Daoy (cell line): ENCODE results near the gene ANKFN1. TPM values are rescaled to one million over a fixed set of nuclear protein-coding genes. Genes with fewer than 3 reads are reported as not detected.
A peak's percentile ranks its signal among the peaks of the same experiment; 100 is the strongest.

ENCODE experiments used
- DNase-seq: peaks from one replicate; pipeline ENCODE4 v3.0.0-alpha.2; 2015; ENCODE audit warnings: low read depth
- total RNA-seq: library from RNA; depleted of rRNA; stranded (reverse); fragments of >200 nt; shearing (Covaris generic); gene quantifications from 2 replicates; pipeline ENCODE4 v1.2.3, GENCODE V29; 2014

Gene ANKFN1
- total RNA-seq, 1 experiment from 2014 or later, result not detected

DNA sequence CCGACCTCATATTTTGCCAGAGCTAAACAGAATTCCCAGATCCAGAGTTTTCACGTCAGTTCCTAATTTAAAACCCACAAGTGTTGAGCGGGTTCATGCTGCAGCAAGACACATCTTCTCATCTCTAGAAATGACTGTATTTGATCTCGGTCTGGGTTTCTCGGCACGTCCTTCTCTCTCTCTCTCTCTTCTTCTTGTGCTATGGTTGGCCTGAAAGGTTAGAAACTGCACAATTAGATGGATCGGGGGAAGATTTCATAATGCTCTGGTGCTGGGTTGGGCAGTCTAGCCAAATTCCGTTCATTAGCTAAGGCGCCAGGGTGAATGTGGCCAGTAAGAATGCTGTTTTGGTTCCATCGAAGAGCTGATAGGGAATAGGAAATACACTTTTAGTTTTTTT lies 281.3 kb downstream of the ANKFN1 start:
- no peak for DNase-seq

DNA sequence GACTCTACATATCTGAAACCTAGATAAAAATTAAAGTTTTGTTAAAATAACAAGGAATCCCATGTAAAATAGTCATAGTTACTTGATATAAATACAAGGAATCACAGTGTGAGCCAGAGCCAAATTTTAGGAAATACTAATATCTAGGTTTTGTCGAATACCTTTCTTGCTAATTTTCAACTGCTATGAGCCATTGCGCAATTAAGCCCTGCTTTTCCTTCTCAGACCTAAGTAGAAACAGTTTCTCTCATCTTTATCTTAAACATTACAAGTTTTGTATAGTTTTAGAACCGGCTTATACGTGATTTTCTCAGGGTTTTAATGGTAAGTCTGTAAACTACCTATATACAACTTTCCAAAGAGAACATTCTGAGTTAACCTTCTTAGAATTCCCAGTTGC lies 282.9 kb downstream of the ANKFN1 start:
- DNase-seq, result no peak

DNA sequence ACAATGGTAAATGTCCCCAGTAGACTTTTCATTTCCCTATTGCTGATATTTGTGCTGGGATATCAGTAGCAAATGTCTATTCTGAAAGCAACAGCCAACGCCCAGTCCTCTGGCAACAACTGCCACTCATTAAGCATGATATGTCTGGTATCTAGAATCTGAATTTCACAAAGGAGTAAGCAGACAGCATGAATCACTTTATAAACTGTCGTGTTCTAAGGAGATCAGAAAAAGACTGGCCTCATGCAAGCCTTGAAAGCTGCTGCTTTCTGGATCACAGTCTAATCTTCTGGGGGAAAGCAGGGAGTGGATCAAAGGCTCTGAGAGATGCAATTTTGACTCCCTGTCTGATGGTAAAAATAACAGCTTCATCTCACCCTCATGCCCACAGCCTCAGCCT lies 287.1 kb downstream of the ANKFN1 start:
- peak; percentile 27 for DNase-seq

DNA sequence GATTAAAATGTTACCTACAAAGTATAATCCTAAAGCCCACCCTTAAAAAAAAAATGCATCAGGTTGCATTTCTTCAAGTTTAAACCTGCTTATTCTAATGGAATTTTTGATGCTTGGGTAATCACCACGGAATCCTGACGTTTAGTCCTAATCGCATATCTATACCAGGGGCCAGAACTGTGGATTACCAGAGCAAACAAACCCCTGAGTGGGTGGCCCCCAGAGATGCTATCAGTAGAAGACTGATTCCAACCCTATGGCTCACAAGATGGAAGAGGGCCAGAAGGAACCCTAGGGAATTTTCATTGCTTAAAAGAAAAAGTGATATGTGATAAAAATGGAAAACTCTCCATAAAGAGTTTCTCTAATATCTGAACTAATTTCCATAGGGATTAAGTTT lies 288.0 kb downstream of the ANKFN1 start:
- peak; percentile 70 for DNase-seq

DNA sequence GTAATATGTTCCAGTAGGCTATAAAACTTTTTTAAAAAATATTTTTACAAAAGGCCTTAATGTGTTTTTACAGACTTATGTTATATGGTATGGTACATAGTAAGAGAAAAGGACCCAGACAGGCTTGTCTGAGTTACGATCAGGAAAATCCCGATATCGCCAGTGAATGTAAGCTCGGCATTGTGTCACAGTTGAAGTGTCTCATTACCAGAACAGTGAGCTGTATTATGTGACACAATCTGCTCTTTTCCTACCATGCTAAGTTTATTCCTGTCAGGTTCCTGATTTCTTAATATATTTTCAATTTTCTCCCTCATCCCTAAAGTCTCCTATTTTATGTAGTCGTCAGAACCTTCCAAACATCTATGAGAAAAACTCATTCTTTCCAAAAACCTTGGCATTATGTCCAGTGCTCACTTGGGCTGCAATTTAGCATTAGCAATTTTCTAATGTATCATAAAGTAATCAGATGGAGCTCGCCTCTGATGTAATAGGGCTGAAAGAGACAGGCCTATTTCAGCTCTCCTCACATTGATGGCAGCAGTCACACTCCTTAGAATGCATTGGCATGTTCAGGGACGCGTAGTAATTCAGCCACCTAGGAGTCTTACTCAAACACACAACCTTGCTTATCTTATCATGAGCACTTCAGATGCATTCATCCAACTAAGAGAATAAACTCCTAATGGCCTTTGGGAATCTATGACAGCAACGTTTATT lies 292.6 kb downstream of the ANKFN1 start:
- no peak for DNase-seq

DNA sequence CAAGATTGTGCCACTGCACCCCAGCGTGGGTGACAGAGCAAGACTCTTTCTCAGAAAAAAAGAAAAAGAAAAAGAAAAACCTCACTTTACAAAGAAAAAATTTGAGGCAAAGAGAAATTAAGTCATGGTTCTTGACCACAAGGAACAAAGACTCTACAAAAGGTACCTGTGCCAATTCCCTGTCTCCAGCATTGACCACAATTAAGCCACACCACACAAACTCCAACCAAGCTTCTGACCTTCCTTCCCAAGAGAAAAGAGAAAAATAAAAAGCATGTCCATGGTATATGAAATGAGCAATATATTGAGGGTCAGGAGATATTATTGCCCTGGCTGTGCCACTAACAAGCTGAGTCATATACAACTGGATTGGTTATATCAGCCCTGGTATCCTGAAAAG lies 293.9 kb downstream of the ANKFN1 start:
- DNase-seq, result no peak

DNA sequence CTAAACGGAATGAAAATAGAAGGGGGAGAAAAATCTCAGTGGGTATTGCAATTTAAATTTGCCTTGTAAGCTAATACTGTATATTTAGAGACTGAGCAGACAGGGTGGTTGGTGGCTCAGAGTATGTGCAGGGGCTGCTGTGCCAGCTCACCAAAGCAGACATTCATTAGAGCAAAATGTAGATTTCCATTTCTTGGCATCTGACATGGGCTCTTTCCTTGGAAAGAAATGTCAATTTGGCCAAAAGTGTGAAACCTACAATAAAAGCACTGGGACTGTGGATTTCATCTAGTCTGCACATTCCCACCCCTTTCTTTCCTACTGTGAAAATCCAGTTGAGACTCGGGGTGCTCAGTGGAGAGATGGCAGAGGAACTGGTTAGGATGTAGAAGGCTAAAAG lies 295.1 kb downstream of the ANKFN1 start:
- no peak for DNase-seq

DNA sequence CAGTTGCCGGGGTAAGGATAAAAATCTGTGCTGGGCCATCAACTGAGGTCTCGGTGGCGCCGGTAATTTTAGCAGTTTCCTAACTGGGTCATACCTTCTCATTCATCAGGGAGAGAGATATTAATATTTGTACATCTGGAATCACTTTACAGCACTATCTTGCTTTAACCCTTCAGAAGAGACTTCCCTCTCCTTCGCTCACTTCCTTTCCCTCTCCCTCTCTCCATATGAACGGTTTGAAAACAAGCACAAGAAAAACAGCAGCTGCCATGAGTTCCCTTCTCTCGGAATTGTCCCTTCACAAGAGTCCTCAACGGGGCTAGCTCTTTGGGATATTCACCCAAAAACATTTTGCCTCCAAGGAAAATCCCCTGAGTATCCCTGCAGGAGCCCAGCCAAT lies 295.9 kb downstream of the ANKFN1 start:
- DNase-seq, result no peak

DNA sequence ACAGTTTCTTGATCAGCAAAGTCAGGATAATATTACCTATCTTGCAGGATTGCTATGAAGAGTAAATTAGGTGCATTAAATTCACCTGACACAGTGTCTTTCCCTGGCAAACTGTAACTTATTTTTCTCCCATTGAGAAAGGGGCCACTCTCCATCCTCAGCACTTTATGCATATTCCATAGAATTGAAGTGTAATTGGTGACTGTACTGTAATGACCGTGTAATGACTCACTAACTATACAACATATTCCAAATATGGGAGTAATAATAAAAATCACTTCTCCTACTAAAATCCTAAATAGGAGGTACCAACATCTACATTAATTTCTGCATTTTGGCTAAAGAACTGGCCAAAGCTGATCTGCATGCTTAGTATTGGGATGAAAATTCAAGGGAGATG lies 298.4 kb downstream of the ANKFN1 start:
- DNase-seq, result no peak

DNA sequence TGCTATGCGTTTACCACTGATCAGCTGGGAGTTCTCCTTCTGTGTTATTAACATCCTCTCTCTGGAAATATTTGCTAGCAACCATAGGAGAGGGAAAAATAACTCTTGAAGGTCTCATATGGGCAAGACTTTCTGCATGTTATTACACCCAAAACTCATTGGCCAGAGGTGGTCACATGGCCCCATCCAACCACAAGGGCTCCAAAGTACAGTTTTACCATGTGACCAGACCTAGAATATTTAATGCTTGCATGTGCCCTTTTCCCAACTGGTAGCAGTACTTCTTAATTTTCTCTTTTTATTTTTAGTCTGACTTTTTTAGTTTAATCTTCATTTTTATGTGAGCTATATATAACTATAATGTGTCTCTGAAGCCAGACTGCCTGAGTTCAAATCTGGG lies 299.2 kb downstream of the ANKFN1 start:
- no peak for DNase-seq

DNA sequence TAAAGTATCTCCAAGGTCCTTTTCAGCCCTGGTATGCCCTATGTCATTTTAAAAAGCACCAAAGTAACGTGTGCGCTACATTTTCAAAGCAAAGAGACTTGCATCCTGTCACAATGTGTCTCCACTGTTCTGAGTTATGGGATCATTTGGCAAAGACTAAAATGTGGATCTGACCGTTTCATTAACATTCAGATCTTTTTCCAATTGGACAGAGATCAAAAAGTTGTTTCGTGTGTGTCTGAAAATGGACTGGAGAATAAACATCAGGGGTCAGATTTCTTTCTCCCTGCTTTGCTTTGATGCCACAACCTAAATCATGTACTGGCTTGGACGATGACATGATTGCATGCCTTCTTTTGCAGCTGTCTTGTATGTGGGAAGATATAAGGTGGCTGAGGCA lies 304.2 kb downstream of the ANKFN1 start:
- DNase-seq, result no peak

DNA sequence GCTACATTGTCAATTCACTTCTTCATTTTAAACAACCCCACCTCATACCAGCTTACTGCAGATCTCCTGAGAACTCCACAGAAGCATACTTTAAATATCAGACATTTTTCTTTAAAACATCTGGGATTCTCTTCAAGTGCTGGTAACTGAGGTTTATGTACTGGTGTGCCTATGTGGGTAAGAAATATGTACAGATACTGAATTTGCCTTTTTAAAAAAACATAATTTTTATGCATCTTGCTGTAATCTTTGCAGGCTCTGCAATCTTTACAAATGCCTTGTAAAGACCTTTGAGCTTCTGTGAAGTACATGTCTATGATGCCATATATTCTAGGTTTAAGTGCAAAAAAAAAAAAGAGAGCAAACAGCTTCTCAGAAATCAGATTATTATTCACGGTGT lies 312.6 kb downstream of the ANKFN1 start:
- no peak for DNase-seq

DNA sequence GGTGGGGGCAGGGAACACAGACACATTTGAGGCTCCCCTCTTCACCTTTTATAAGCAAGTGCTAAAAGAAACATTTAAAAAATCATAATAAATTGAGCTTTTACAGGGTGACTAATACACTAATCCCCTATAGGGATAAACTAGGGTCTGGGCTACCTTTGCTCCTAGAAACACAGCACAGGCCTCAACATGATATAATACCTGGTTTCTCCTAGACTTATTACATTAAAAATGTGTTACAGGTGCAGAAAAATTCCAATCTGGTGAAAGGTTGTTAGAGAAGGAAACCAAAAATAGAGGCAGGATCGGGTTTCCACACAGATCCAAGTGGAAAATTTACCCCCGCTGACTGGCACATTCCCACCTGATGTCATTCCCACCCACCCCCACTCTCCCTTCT lies 315.6 kb downstream of the ANKFN1 start:
- DNase-seq, result no peak

DNA sequence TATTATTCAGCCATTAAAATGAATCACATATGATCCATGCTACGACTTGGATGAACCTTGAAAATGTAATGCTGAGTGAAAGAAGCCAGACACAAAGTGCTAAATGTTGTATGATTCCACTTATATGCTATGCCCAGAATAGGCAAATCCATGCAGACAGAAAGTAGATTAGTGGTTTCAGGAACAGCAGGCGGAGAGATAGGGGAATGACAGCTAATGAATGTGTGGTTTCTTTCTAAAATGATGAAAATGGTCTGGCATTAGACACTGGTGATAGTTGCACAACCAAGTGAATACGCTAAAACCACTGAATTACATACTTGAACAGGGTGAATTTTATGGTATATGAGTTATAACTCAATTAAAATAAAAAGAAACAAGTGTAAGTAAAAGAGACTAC lies 318.4 kb downstream of the ANKFN1 start:
- DNase-seq, result peak; percentile 2

DNA sequence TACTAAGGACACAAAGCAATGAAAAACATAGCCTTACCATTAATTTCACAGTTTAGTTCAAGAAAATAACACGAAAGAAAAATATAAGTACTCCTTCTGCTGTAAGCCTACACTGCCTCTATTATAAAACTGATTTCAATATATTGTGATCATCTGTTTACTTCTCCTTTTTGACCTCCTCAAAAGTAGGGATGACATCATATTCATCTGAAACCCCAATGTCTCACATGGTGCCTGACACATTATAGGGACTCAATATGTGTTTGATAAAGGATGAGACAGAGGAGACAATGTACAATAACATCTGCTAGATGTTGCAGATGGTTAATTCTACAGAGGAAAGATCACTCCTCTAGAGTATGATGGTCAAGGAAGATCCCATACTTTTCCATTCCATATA lies 321.8 kb downstream of the ANKFN1 start:
- DNase-seq, result no peak

DNA sequence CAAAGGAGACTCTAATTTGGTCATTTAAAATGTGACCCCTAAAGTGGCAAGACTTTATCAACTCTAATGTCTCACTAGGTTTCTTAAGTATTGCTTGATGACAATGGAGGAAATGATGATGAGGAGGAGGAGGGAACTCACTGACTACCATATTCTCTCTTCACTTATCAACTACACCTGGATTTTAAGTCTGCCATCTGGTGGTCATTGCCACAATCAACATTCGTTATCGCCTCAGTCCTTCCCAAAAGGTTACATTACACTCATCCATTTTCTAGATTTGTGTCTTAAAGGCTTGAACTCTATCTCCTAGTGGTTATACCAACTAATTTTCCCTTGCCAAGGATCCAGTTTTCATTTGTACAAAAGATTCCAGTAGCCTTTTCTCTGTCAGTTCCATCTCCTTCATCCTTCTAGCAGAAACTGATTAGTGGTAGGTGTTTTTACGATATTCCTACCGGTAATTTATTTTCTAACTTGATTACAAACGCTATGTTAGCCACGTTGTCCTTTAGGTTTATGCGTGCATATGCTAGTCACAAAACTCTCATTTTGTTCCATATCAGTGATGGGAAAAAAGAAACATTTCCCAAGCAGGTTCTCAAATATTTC lies 325.7 kb downstream of the ANKFN1 start:
- peak; percentile 20 for DNase-seq

DNA sequence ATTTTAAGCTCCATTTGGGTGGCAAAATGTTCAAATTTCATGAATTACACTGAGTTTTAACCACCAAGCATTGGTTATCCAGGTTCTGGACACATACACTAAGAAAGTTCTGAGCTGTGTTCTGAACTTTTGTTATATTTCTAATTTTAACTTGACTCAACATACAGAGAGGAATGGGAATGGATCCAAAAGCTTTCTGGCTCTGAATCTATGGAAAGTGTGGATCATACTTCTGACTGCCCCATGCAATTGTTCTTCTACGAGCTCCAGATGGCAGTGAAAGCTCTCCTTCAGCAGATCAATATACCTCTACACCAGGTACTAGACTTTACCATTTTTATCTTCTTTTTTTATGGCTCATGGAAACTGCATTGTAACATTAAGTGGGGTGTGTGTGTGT lies 327.2 kb downstream of the ANKFN1 start:
- no peak for DNase-seq

DNA sequence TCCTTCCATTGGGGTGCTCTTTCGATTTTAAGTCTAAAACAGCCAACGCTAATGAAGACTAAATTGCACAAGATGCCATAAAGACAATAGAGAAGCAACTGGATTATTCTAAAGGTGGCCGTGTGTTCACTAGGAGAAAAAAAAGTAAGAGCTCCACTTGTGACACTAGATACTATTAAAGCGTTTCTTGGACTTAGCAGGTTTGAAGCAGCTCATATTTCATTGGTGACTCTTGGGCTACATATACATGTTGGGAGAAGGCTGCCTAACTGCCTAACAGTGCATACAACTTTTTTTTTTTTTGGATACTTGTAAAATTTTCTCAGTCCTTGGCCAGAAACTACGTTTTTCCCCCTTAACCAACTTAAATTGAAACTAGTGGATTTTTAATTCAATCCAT lies 328.4 kb downstream of the ANKFN1 start:
- DNase-seq, result no peak

DNA sequence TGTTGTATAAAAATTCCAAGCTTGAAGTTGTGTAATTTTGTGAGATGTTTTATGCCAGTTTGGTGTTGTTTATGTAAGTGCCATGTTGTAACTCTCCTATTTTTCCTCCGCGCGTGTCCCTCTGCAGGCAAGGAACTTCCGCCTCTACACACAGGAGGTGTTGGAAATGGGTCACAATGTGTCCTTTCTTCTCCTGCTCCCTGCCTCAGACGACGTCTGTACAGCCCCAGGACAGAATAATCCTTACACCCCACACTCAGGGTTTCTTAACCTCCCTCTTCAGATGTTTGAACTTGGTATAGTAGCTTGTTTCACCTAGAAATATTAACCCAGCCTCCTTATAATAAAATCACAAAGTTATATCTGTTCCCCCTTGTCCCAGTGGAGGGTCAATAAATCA lies 329.0 kb downstream of the ANKFN1 start:
- DNase-seq, result no peak

DNA sequence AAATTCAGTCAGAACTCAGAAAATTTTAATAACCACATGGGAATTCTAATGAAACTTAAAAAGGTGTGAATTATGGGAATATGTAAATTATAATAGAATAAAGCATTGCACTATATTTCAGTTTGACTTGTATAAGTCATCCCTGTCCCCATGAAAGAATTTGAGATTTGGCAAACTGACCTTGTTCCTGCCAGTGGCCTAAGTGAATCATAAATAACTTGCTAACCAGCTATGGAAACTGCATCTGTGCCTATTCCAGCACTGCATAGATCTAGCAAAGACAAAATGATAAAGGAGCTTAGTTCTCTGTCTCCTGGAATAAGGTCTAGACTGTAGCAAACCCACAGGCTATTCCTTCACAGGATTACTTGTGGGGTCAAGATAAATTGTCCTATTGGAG lies 333.5 kb downstream of the ANKFN1 start:
- no peak for DNase-seq

DNA sequence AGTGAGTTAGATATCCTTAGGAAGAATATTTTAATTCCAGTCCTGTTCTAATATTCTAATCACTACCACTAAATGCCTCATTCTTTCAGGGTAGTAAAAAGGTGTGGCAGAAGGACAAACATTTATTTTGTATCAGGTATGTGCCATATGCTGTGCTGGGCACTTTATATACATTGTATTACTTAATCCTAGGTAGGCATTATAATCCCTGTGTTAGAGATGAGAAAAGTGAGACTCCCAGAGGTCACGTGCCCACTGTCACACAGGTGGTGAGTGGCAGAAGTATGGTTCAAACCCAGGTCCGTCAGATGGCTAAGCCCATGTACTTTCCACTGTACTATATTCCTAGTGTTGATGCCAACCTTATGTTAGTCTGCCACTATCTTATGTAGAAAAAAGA lies 335.5 kb downstream of the ANKFN1 start:
- DNase-seq, result no peak

DNA sequence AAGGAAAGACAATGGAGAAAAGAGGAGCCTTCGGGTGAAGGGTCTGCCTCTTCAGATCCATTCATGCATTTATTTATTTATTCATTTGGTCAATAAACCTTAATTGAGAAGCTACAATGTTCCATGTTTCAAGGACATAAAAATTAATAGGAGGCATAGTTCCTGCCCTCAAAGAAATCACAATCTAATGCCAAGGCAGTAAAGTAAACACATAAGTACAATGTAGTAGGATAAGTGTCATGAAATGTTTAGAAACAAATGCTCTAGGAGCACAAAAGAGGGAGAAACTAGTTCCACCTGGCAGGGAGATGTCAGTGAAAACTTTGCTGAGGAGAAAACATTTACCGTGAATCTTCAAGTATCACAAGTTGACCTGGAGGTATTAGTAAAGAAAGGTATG lies 336.7 kb downstream of the ANKFN1 start:
- no peak for DNase-seq

DNA sequence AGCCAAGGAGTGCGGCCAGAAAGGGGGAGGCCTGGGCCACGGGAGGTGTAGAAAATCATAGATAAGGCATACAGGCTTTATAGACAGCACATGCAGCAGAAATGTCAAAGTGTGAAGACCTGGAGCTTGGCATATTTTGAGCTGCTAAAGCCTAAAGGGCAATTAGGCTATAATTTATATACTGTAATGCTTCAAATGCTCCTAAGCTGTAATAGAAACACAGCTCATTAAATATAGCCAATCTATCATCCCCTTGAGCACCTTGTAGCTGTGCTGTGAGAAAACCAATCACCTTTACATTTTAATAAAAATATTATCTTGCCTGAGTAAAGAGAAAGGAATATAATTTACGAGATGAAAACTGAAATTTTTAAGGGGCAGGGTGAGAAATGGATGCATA lies 342.3 kb downstream of the ANKFN1 start:
- no peak for DNase-seq

DNA sequence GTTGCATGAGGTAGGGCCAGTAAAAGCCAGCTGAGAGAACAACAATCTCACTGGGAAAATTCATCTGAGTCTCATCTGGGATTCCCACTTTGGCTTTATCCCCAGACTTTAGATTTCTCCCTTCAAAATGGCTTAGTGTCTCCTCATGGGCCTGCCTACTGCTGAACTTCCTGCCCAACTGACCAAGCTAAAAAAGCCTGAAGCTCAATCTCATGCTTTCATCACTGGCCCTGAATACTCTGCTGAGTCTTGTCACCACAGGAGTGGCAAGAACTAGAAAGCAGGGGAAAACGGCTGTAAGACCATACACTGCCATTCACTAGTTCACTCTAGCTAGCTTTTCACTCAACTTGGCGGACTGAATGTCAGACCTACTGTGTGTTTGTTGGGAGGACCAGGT lies 343.9 kb downstream of the ANKFN1 start:
- no peak for DNase-seq
